Occipital lobe (tissue), 2 donors: ENCODE data around the gene JPT2. TPM values are rescaled to one million over a fixed set of nuclear protein-coding genes. Genes with fewer than 3 reads are reported as not detected.
"Not testable (repeated sequence)": the region's sequence is repeated elsewhere in the genome, so short reads cannot be mapped to it uniquely, and the experiment has no call there.

Source experiments
- DNase-seq: peaks from one replicate; lab custom pipeline; 2025; lab: John Stamatoyannopoulos, UW
- total RNA-seq: library from RNA; depleted of rRNA; stranded (reverse); fragments of >200 nt; gene quantifications from one replicate; pipeline ENCODE4 v1.2.3, GENCODE V29; 2014

JPT2 gene
- total RNA-seq, 1 donor from 2014 or later, result 28.5 TPM

DNA sequence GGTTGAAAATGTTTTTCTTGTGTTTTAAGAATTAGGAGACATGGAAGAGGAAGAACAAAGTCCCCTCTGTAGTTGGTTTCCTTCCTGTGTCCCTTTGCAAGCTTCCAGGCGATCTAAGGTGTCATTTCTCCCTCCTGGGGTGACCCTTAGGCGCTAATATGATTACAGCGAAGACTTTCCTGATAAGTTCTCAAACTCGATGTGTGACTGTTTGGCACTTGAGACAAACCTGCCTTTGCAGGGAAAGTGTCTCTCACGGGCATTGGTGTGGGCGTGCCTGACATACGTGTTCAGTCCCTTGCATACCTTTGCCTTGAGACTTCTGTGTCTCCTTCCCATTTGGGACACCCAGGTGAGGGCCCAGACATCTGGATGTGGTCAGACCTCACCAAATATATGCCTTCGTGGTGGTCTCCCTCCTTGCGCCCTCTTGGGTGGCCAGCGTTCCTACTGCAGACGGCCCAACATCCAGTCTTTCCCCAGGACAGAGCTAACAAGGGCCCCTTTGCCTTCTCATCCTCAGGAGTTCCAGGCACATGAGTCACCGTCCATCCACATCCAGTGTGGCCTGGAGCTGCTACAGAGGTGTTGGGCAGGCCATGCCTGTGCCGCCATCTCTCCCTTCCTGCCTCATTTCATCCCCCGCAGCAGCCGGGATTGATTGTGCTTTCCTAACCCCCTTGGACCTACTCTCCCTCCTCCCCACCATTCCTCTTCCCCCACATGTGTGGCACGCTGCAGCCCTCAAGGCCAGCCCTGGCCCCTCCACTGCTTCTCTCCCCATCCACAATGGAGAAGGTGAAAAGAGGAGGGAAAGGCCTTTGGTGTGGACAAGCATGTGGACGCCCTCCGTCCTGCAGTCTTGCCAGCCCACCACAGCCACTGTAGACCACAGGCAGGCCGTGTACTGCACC, 3.1 kb upstream of the JPT2 start:
- no peak for DNase-seq

DNA sequence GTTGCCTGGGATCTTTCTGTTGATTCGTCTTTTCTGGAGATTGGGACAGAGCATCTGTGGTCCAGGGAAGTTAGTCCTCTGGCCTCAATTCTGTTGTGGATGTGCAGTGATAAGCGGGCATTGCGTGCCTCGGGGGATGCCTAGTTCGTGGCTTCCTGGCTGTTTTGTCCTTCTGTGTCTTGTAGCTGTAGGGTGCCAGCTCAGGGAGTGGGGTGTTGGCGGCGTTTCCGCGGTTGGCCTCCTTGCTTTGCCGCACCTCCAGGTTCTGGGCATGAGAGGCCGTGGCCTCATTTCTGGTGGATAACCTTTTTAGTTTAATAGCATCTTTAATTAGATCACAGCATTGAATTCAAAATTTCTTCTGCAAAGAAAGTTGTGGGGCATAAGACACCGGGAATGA, 1.4 kb upstream of the JPT2 start:
- no peak for DNase-seq

DNA sequence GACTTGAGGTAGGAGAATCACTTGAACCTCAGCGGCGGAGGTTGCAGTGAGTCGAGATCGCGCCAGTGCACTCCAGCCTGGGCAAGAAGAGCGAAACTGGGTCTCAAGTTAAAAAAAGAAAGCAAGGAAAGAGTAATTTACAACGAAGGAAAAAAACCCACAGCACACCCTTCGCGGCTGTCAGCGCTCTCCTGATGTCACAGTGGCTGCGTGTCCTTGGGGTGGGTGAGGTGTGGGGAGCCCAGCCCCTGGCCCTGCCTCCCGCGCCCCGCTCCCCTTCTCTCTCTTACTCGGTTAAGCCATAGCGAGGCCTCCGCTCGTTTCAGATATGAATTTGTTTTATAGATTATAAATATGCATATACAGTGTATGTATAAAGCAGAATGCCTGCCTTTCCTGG, 740 bp upstream of the JPT2 start:
- DNase-seq, result no peak

DNA sequence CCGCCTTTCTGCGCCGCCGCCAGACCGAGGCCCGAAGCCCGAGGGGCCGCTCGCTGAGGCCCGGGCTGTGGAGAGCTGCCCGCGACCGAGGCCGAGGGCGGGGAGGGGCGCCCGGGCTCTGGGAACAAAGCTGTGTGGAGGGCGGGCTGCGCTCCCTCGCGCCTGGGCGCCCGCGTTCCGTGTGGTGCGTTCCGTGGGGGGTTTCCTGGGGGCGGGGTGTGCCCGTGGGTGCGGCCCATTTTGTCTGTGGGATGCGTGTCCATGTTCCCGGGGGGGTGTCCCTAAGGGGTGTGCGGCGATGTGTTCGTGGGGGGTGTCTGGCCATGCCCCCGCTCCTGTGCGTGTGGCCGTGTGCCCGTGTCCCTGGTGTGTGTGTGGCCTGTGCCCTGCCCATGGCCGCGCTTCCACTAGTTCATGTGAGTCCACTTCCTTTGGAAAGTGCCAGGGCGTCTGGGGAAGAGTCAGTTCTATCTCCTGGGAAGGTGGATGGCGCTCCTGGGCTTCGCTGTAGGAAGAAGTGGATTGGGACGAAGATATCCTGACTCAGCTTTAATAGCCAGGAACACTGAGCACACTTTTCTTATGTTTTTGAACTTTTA, 520 bp downstream of the JPT2 start:
- no peak for DNase-seq

DNA sequence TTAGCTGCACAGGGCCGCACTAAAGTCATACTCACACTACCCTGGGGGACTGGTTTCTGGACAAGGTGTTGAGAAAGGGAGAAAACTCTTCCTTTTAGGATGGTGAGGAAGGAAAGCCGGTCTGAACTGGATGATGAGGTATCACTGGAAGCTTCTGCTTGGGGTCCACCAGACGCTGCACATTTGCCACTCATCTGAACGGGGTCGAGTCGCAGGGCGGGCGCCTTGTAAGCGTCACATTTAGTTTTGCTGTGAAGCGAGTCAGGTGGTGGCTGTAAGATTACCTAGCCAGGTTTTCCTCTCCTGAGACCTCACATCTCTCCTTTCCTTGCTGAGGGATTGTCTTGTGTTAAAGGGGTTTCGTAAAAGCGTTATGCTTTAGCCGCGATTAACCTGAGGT, 2.3 kb downstream of the JPT2 start:
- no peak for DNase-seq

DNA sequence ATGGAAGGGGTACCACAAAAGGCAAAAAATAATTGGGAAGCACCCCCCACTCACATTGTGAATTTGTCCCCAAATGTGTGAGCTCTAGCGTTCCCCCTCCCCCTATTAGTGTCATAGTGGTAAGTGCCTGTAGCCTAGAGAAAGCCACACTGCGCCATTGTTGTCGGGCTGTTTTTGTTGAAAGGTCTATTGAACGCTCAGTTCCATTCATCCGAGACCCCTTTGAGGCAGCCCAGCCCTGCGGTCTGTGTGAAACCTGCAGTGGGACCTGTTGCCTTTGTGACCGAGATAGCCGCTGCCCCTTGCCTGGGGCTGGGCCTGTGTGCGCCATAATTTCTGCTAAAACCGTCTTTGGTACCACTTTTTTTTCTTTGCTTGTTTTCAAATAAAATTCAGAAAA, 3.0 kb downstream of the JPT2 start:
- no peak for DNase-seq

DNA sequence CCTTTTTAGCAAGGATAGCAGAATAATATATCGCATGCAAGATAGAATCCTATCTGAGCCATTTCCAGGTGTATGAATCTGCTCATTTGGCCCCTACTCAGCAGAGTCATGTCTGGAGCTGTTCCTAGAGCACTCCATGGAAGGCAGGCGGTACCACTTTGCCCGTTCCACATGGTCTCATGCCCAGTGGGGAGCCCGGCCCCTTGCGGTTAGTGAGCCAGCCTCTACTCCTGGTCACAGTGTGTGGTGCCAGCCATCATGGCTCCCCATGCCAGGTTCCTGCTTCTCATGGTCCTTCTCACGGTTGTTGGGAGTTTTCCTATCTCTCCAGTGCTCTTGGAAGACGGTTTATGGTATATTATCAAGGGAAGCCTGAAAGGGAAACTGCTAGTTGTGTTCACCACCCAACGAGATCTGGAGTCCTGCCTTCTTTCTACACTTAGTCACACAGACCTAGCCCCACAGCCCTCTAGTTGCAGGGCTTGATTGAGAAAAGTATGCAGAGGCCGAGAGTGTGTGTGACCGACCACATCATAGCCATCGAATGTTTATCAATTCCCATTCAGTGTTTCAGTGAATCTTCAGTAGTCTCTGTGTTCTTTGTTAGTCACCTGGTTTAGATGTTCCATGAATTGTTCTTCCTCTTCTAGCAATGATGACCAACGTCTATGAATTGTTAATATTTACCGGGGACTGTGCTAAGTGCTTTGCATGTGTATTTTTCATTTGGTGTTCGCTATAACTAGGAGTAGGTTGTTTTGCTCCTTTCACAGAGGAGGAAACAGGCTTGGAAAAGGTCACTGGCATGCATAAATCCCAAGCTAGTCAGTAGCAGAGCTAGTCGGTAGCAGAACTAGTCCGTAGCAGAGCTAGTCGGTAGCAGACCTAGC, 9.6 kb downstream of the JPT2 start:
- DNase-seq, result no peak

DNA sequence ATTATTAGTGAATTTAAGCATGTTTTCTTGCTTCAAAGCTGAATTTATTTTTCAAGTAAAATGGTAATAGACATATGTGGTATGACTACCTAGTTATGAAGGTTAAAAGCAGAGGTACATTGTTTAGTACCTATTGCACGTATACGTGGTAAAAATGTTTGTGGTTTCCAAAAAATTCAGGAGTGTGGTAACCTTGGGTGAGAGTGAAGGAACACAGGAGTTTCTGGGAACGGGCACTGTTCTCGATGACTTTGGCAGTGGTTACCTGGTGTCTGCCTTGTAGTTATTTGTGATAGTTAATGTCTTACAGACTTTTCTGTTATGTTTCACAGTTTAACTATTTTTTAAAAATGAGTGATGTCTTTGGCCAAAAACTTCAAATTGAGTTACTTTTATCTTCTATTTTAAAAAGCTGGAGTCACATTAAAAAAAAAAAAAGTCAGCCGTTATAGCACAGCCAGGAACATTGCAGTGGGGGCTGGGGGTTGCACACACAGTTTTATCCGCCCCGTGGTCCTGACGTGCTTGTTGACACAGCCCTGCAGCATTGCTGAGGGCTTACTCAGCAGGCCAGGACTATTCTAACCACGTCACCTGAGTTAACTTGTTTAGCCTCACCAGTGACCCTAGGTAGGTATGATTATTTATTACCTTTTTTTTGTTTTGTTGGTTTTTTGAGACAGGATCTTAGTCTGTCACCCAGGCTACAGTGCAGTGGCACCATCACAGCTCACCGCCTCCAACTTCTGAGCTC, 10.9 kb downstream of the JPT2 start:
- DNase-seq, result no peak

DNA sequence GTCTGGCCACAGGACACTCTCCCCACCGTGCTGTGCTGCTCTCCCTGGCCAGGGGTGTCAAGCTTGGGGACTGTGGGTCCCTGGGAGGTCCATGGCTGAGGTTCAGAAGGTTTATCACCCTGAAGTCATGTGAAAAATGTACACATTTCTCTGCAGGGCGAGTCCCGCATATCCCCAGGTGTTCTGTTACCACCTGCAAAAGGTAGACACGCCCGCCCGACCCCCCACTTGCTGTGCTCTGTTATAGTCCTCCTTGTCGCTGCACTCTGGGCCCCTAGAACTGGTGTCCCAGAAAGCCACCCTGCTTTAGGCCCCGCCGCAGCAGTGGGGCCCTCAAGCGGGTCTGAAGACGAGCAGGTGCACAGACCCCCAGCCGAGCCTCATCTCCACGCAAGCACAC, 11.8 kb downstream of the JPT2 start:
- DNase-seq, result no peak

DNA sequence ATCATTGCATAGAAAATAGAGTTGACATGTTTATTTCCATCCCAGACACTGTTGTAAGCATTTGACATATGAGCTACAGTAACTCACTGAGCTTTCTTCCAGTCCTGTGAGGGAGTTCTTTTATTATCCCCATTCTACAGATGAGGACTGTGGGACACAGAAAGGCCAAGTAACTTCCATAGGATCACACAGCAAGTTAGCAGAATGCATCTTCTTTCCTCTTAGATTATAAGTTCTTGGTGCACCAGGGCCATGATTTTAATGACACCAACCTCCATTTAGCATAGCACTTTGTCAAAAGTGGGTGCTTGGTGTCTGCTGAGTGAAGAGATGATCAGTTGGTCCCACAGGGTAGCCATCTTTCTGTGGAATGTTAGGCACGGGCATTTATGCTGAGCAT, 12.7 kb downstream of the JPT2 start:
- no peak for DNase-seq

DNA sequence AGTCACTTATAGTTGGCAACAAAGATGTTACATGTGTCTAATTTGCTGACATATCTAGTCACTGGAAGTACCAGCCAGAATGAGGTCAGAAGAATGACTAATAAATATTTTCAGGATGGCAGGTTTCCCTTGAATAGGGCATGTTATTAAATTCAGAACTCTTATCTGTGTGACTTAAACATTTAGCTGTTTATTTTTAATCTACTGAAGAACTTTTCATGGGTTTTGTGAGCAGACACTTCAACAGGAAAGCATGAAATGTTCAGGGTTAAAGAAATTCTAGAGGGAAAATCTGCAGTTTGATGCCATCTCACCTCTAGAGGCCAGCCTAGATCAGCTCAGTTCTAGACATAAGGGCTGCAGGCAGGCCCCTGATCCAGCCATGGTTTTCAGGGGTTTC, 13.2 kb downstream of the JPT2 start:
- no peak for DNase-seq

DNA sequence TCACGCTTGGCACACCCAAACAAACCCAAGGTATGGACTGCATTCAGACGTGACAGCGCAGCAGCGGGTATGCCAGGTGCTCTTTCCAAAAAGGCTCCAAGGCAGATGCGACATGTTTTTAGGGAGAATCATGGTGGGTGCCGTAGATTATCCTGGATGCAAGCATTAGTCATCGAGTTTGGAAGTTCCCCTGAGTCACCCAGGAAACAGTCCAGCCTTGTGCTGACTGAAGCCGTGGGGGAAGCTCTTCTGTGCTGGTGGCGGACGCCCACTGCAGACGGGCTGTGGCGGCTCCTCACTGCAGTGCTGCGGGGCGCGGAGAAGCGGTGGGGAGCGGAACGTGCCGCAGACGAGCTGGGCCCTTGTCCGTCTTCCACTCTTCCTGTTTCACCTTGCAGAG, 13.9 kb downstream of the JPT2 start:
- DNase-seq, result peak; percentile 39

DNA sequence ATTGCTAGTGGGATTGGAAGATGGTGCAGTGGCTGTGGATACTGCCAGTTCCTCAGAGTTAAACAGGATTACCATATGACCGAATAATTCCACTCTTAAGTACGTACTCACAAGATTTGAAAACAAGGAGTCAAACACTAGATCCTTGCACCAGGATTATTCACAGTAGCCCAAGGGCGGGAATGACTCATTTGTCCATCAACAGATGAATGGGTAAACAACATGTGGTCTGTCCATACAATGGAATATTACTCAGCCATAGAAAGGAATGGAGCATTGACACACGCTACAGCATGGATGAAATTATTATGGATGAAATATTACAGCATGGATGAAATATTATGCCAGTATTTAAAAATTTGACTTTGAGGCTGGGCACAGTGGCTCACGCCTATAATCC, 18.8 kb downstream of the JPT2 start:
- DNase-seq, result no peak

DNA sequence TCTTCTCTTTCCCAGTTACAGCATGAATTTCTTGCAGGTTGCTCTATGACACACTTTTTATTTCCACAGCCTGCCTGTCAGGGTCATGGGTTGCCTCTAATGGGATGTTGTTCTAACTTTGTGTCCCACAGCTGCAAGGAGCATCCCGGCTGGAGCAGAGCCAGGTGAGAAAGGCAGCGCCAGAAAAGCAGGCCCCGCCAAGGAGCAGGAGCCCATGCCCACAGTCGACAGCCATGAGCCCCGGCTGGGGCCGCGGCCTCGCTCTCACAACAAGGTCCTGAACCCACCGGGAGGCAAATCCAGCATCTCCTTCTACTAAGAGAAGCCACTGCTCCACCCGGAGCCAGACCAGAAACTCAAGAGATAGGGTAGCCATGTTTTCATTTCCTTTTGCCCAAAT, 20.6 kb downstream of the JPT2 start:
- no peak for DNase-seq

DNA sequence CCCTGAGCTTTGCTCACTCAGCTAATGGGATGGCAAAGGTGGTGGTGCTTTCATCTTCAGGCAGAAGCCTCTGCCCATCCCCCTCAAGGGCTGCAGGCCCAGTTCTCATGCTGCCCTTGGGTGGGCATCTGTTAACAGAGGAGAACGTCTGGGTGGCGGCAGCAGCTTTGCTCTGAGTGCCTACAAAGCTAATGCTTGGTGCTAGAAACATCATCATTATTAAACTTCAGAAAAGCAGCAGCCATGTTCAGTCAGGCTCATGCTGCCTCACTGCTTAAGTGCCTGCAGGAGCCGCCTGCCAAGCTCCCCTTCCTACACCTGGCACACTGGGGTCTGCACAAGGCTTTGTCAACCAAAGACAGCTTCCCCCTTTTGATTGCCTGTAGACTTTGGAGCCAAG, 22.2 kb downstream of the JPT2 start:
- DNase-seq, result no peak

DNA sequence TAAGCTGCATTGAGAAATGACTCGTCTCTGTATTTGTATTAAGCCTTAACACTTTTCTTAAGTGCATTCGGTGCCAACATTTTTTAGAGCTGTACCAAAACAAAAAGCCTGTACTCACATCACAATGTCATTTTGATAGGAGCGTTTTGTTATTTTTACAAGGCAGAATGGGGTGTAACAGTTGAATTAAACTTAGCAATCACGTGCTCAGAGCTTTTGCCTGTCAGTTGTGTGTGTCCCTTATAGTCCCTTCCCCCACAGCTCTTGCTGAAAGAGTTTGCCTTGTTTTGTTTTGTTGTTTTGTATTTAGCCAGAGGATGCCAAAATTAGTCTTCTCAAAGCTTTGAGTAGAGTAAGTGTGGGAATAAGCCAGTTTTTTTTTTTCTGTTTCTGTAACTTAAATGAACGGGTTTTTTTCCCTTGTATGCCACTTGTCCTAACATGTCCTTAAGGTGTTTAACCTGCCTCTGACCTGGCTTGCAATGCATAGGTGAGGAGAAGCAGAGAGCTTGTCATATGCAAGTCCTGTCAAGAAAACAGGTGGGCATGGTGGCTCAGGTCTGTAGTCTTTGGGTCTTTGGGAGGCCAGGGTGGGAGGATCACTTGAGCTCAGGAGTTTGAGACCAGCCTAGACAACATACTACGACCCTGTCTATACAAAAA, 23.3 kb downstream of the JPT2 start:
- no peak for DNase-seq

DNA sequence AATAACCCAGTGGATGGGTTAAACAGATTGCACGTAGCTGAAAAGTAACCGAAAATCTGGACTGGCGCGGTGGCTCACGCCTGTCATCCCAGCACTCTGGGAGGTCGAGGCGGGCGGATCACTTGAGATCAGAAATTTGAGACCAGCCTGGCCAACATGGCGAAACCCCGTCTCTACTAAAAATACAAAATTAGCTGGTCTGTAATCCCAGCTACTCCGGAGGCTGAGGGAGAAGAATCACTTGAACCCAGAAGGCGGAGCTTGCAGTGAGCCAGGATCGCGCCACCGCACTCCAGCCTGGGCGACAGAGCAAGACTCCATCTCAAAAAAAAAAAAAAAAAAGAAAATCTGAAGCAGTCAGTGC, 27.2 kb downstream of the JPT2 start:
- not testable (repeated sequence) for DNase-seq

DNA sequence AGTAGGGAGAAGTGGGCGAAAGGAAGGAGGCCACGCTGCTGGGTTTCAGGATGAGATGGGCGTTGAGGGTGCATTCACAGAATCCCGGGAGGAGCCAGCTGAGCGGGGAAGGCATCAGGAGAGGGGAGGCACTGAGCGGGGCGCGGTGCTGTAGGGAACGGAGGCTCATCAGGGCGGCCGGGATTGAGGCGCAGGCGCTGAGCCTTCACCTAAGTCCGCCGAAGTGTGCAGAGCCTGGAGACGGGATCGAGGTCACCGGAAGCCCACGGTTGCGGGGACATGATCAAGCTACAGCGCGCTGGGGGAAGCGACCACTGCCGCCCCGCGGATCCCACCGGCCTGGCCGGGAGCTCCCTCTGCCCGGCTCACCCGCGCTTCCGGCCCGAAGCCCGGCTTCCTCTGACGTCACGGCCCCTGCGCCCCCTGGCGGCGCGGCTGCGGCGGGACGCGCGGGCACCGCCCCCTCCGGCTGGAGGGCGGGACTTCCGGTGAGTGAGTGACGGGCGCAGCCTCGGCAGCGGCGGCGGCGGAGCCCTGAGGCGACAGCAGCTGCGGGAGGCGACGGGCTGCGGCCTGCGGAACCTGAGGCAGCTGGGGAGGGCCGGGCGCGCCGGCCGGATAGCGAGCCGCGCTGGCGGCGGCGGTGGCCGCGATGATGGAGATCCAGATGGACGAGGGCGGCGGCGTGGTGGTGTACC, 27.8 kb downstream of the JPT2 start, which contains the start of gene MAPK8IP3:
Gene MAPK8IP3 (plus strand): TSS at position 508 of the 698 bp plus-strand sequence. CDS start 145 bp downstream, at position 653.
- peak; percentile 88 for DNase-seq

DNA sequence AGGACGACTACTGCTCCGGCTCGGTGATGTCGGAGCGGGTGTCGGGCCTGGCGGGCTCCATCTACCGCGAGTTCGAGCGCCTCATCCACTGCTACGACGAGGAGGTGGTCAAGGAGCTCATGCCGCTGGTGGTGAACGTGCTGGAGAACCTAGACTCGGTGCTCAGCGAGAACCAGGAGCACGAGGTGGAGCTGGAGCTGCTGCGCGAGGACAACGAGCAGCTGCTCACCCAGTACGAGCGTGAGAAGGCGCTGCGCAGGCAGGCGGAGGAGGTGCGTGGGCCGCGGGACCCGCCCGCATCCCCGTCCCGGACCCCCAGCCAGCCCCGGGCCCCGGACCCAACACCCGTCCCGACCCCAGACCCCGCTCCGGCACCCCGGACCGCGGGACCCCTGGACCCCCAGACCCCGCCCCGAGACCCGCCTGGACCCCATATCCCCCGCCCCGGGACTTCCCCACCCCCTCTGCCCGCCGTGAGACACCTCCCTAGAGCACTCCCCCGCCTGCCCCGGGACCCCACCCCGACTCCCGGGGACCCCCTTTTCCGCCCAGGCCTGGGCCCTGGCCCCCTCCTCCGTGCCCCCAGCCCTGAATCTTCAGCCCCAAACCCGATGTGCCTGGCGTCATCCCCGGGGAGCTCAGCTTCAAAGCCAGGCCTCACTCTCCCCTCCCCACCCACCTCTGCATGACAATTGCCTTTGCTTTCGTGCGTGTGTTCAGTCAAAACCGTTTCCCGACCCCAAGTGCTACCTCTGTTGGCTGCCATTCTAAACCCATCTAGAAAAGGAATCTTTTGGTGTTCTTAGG, 28.5 kb downstream of the JPT2 start:
- DNase-seq, result no peak
